SW 1271 (cell line): ENCODE data around the gene NEDD9.

Source experiments
- DNase-seq, 2 experiments: peaks; one replicate each; lab custom pipeline; 2025; lab: John Stamatoyannopoulos, UW

The NEDD9 gene

DNA sequence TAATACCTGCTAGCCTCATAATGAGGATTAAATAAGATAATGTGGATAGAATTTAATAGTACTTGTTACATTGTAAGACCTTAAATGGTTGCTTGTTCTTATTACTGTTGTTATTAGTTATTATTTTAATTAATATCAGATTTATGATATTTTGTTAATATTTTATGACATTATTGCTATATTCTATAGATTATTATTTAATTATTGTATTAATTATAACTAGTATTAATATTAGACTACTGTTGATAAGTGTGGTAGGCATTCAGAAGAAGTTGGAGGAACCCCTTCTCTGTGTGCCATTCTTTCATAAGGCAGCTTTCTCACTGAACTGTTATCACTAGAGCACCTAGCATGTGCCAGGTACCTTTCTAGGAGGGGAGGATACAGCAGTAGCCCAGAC lies 2.6 kb upstream of the NEDD9 start:
- DNase-seq = no peak

DNA sequence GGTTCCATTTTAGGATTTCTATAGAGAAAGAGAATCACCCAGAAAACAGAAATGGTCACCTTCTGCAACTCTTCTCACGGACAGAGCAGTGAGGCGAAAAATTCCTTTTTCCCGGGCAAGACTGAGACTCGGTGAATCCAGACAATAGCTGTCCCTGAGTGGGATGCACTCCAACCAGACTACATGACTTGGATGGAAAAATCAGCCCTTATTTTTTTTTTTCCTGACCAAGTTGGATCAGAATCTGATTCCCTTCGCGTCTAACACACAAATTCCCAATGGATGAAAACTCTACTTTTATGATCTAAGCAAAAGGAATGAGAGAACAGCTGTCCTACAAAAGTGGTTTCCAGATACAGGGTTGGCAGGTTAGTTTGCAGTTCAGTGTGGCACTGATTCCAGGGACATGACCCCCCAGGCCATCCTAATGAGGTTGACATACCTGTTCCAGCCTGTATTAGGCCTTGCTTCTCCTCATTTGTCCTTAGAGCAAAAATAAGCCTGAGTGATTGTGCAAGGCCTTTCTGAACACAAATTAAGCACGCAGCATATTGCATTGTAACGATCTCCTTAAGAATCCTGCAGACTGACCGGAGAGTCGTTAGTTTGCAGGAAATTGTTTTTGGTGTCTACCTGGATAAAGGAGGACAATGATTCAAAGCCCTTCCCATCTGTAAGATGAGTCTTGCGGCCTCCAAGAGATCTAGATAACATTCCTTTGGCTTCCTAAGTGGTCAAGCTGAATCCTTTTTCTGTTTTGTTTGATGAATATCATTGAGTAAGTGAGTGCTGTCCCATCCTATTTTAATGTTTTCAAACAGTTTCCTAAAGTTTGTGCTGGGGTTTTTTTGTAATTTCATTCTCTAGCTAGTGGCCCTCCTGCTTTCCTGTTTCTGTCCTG lies 1.5 kb upstream of the NEDD9 start:
- DNase-seq = no peak

DNA sequence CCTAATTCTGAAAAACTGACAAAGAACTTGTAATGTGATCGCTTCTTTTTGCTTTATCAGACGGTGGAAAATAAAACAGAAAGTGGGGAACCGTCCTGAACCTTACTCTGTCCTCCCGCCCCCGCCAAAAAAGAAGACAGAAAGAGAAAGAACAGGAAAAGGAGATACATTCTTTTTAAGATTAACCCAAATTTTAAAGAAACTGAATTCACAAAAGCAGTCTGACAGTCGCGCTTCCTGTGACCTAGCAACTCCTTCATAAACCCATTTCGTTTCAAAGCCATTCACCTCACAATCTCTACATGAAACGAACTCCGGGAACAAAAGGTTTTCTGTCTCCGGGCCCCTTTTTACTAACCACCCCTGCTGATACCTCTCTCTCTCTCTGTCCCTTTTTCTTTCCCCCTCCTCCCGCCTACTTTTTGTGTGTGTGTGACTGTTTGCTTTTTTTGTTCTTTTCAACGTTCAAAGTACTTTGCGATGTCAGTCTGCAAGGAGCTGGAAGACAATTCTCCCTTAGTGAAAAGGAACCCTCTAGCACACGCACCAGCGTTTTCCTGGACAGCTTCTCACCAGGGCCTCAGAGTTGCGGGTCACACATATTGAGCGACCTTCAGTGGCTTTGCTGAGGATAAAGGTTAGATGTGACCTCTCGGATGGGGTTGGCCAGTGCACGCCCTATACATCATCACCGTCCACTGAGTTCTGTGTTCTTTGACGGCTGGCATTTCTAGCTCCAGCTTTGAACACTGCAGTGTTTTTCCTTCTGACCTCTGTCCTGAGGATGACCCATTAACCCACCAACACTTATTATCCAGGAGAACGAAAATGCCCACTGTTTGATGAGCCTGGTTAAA lies 530 bp upstream of the NEDD9 start:
- DNase-seq = no peak

DNA sequence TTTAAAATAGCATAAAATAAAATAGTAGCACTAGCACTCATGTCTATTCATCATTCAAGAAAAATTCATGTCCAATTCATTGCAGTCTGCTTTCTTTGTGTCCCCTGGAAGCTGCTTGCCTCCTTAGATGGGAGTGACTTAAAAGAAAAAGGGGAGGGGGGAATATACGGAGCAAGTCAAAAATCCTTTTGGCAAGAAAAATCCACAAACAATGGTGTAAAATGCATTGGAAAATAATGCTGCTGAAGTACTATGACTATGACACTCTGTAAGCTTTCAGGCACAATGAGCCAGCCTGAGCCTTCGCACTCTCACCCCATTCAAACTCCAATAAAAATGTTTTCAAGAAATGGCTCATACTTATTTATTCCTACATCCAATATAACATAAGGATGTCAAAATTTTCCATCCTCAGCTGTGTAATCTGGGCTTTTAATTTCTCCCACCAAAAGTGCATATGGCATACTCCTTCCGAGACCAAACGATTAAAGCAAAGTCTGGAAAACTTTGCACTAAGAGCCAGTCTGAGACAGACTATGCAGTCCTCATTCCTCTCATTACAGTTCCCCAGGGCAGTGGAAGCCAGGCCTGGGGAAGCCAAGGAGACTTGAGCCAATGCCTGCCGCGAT lies 790 bp downstream of the NEDD9 start:
- peak in 1 of 2 experiments; percentile 31 for DNase-seq

DNA sequence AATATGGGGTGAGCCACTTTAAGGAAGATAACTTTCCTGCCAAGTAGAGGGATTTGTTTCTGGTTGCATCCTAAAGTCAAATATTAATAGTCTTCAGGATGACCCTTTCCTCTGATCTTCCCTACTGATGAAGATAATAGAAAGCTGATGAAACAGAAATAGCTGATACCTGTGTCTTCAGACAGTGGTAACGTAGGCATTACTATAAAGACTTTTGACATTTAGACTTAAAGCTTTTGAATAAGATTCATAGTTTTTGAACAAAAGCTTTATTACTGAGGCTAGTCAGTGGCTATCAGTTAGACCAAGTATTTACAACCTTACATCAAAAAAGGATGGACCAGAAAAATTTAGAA lies 1.4 kb downstream of the NEDD9 start:
- no peak for DNase-seq

DNA sequence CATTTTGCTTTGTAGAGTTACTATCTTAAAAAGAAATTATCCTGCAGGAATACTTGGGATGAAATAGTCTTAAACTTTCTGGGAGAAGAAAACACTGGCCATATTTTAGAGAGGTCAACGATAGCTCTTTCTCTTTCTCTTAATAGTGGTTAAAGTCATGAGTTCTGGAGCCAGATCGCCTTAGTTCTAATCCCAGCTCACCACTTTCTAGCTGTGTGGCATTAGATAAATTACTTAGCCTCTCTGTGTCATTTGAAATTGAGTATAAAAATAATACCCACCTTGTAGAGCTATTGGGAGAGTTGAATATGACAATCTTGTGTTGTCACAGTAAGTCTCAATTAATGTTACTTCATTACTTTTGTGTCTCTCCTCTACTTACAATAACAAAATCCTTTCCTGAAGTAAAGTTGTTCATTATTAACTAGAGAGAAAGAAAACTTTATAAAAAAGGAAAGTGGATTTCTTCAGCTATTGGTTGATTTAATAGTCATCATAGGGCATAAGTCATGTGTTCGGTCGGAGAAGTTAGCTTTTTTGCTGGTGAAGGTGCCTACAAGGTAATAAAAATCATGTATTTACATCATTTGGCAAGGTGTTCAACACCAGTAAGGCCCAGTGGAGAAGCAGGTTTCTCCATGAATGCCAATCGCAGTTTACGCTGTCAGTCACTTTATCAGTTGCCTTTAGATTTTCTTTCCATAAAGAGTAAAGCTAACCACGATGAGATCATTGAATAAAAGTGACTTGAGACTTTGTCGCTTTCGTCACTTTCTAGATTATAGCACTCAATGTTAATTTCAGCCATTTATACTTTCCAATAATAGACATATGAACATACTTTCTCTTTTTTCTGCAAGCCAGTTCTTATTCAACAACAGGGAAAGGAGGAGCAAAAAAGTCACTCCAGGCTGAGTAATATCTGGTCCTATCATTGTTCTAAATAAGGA lies 2.0 kb downstream of the NEDD9 start:
- no peak for DNase-seq

DNA sequence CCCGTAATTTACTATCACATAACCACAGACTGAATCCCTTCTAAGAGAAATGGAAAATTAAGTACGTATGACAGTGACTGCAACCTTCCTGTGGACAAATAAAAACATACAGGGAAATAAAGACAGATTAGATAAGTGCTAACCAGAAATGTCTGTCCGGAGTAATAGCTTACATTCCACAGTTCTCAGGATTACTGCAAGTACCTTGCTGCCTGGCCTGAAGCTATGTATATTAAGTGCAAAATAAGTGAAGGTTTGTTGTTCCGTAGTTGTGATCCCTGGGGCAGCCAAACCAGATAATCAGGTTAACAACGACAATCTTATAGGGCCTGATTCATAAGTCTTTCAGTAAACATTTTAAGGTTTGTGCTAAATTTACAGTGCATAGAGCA lies 2.8 kb downstream of the NEDD9 start:
- DNase-seq = no peak

DNA sequence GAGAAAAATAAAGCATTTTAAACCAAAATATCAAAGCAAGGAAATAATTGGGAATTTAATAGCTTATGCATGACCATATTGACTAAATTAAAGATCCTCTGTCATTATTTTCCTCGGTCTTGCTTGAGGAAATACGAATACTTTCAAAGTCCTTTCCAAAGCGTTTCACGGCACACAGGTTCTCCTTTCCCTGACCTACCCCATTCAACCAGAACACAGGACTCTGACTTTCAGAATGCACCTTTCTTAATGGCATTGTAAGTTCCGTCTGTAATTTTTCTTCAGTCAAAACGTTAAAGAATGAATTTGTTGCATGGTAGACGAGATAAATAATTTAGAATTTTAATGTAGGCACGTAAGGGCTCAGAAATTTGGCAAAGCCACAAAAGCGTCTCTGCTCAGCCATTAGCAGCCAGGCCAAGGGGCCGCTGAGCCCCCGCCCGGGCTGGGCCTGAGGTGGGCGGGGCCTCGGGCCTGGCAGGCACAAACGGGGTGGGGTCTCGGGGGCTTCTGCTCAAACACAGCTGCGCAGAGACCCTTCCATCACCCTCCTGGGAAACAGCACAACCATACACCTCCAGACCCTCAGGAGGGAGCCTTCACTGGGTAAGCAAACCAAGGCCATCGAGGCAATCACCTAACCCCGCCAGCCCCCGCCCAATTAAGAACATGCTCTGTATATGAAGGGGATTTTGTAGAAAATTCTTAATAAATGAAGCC lies 3.4 kb downstream of the NEDD9 start:
- DNase-seq = no peak

DNA sequence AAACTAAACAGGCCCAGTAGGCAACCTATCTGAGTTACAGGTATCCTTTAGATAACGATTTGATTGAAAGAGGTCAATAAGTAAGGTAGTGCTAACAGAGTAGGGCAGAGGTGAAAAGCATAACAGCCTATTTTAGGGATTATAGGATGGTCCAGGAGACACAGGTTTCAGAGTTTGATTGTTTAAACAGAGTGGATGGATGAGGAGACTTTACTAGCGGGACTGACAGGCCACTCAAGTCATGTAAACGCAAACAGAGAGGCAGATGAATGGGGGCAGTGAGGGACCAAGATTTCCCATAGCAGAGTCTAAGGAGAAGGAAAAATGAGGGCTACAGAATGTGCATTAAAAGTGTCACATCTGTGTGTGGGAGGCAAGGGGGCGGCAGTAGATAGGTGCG lies 4.8 kb downstream of the NEDD9 start:
- DNase-seq = no peak

DNA sequence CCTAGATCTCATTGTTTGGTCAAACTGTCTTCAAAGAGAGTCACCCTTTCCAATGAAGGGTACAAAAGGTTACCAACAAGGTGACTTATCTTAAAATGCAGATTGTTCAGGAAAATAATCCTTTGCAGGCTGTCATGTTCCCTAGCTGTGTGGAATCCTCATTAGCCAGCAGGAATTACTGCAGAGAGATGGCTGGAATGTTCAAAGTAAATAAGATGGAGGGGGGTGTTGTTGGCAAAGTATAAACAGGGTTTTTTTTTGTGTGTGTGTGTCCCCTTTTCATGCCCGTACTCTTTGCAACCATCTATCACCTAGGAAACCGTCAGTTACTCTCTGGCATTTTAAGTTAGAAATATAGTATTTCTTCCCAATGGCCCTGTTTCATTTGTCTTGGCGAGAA lies 6.5 kb downstream of the NEDD9 start:
- DNase-seq = no peak

DNA sequence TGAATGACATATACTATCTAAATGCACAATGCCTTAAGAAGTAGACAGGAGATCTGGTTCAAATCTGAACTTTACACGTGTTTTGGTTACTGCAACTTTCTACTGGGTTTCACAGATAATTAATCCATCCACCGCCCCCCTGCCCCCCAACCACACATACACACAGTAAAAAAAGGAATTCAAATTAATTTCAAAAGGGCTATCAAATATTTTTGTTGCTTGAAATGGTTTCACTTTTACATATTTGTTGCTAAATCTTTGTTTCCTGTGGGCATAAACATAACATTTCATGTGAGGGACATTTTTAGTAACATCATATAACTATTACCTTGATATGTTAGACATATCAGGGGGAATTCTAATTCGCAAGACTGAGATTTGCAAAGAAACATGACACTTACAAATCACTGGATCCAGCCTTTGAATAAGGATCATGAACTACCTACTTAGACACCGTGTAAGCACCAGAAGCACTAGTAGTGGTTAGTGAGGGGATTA lies 7.5 kb downstream of the NEDD9 start:
- no peak for DNase-seq

DNA sequence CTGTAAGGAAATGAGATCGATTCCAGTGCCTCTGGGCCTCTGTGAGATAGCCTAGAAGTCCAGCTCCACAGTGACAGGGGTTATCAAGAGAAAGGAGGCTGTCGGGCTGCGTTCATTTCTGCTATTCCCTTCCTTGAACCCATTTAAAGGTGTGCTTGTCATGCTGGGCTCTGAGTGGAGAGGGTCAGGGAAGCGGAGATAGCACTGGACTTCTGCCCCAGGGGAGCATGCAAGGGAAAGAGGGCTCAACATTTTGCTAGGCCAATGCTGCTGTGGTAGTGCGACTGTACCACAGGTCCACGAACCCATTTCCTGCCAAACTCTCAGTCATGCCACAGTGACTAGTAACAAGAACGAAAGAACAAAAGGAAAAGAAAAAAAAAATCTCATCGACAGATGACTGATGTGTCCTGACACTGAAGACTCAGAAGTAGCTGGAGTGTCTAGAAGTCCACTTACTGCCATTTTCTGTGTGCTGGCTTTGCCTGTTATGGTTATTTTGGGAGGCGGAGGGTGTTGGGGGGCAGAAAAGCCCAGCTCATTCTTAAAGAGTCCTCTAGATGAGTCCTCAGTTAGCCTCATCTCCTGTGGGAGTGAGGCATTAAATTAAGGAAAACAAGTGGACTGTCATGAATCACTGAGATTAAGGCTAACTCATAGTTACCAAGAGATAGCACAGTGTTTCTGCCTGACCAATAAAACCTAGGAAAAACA lies 8.1 kb downstream of the NEDD9 start:
- no peak for DNase-seq

DNA sequence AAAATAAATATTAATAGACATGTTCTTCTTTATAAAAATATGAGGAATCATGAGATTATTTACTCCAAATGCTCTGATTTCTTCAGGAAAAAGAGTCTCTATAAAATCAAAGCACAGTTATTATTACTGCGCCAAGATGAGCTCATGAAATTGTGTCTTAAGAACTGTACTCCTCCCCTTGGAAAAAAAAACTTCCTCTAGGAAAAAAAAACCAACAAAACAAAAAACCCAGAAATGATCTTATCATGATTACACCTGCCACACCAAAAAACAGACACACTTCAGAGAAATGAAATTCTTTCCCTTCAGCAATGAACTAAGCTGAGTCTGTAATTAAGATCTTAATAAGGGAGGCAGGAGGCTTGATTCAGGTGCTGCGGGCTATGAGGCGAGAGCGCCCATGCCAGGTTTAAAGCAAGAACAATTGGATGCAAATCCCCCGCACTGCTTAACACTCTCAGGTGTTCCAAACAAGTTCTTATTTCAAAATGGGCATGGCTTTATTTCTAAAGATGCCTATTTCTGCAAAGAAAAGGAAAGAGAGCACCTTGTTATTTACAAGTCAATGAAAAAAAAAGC lies 9.1 kb downstream of the NEDD9 start:
- DNase-seq = no peak

DNA sequence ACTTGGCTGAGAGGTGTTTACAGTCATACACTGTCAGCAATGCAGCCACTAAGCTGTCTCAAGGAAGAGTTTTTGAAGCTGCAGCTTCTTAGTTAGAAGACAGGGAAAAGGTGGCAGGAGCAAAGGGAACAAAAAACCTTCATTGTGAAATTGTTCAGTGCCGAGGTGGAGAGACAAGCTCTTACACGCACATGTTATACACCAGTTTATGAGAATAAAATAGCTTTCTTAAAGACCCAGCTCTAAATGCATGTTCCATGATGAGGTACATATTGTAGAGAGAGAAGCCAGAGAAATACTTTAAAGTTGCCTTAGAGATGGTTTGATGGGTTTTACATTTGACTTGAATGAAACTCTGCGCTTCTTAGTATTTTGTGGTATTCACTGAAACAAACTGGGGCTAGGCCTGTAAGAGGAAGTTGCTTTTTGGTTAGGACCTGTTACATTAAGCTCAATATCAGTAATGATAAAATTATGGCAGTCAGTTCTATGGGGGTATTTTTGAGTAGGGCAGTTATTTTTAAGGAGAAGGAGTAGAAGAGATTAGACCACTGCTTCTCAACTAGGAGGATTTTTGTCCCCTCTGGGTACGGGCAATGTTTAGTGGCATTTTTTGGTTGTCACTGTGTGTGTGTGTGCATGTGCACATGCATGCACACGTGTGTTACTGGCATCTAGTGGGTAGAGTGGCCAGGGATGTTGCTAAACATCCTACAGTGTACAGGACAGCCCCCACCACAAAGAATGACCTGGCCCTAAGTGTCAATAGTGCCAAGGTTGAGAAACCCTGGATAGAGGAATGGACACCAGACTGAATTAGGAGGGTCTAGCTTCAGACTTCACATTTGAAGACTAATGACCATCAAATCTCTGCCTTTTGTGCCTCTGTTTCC lies 9.8 kb downstream of the NEDD9 start:
- no peak for DNase-seq

DNA sequence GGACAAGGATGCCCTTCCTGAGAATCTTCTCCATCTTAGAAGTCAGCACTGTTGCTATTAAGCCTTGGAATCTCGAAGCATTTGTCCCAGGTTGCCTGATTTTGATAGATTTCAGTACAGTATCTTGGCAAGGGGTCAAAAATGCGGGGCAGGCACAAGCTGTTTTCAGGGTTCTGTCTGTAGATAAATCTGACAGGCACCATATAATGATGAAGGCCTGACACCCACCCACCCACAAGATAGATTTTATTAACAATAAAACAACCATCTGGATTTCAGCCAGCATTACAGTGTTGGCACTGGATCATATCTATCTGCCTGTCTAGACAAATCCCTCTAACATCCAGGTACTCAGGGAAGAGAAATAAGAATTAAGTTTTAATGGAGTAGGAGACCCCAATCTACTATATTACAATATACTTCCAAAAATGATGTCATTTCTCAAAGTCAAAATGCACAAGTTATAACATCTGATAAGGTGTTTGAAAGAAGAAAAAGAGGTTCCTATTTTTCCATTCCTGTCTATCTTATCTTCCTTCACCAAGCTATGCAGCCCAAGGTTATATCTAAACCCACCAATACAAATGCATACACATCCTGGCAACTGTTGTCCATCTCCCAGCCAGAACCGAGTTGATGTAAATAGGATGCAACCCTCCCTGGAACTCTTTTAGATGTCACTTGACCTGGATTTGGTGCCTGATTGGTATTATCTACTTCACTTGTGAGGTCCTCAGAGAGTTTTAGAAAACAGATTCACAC lies 10.7 kb downstream of the NEDD9 start:
- no peak for DNase-seq

DNA sequence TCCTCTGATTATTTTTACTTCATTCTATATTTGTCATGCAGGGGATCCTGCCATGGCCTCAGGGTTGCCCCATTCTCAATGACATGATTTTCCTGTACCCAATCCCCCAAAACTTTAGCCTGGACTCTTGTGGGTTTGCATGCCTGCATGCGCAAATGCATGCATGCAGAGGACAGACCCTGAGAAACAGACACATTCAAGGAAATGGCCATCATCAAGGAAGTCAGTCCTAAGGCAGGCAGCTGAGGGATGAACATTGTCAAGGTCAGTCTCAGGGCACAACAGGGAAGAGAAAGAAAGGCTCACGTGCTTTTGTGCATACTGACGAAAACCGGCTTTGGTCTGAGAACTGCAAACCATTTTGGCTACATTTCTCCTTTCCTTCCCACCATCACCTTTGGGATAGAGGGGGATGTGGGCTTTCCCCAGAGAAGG lies 13.1 kb downstream of the NEDD9 start:
- no peak for DNase-seq

DNA sequence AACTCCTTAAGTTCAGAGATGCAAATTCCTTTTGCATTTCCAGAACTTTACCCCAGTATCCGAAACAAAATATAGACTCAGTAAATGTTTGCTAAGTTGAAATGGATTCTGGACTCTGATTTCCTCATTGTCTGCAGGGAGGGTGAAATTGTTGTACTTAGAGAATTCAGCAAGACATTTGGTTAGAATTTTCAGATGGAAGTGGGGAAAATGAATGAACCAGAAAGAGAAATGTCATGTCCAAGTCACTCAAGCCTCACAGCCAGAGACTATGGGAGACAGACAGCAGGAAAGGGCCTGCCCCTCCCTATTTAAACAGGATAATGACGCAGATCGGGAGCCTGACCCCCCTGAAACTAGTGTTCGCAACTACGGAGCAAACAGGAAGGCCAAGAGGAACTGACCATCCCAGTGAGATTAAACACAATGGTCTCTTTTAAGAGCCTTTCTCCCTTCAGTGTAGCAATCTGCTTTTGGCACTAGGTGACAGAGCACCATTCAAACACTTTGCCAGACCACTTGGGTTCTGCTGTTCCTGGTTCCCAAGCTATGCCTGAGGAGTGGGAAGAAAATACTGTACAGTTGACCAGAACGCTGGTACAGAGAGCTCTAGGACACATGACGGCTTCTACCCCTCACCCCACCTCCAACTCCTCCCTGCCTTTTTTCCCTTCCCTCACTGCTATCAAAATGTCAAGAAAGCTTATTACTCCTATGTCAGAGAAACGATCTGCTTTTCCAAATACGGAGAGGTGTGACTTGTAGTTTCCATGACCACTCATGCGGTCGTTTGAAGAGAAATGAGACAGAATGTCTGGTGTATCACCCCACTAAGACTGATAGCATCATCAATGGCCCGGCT lies 13.7 kb downstream of the NEDD9 start:
- no peak for DNase-seq
